ENCODE measurements around the gene C1QL2.

The C1QL2 gene

DNA sequence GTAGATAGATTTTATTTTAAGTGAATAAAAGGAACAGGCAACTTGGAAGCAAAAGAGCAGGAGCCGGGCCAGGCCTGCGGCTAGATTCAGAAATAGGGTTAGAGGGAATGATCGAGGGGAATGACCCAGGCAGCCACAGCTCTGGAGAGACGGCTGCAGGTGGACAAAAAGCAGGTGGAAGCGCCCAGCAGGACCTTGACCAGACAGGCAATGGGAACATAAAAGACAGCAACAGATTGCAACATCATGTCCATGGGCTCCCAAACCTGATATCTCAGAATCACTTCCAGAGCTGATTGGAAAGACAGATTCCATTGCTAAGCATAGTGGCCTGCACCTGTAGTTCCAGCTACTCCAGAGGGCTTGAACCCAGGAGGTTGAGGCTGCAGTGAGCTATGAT lies 36.5 kb upstream of the C1QL2 start:
- no peak for DNase-seq (ENCODE audit: low read depth in 2 of 2)
- TF ChIP-seq, protein P1, sequence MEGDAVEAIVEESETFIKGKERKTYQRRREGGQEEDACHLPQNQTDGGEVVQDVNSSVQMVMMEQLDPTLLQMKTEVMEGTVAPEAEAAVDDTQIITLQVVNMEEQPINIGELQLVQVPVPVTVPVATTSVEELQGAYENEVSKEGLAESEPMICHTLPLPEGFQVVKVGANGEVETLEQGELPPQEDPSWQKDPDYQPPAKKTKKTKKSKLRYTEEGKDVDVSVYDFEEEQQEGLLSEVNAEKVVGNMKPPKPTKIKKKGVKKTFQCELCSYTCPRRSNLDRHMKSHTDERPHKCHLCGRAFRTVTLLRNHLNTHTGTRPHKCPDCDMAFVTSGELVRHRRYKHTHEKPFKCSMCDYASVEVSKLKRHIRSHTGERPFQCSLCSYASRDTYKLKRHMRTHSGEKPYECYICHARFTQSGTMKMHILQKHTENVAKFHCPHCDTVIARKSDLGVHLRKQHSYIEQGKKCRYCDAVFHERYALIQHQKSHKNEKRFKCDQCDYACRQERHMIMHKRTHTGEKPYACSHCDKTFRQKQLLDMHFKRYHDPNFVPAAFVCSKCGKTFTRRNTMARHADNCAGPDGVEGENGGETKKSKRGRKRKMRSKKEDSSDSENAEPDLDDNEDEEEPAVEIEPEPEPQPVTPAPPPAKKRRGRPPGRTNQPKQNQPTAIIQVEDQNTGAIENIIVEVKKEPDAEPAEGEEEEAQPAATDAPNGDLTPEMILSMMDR (IDR thresholded peaks at IDR 0.05; ENCODE audit: low read depth, low read length), result no peak
- H3K4me3 ChIP-seq (replicated peaks in 1 of 2; ENCODE audit: low read depth in 2 of 2, low read length in 2 of 2), result no peak overlapping the region

- no peak for DNase-seq (ENCODE audit: low read depth in 2 of 2)
- TF ChIP-seq, protein P1 (IDR thresholded peaks at IDR 0.05; ENCODE audit: low read depth, low read length), result no peak
- no peak overlapping the region for H3K4me3 ChIP-seq (replicated peaks in 1 of 2; ENCODE audit: low read depth in 2 of 2, low read length in 2 of 2)
Measured at GRCh38 chr2:119192893-119193292, 34.3 kb upstream of the C1QL2 start.

- no peak overlapping the region for H3K4me3 ChIP-seq (replicated peaks in 1 of 2; ENCODE audit: low read depth in 2 of 2, low read length in 2 of 2)
- TF ChIP-seq, protein P1 (IDR thresholded peaks at IDR 0.05; ENCODE audit: low read depth, low read length), result no peak
- no peak for DNase-seq (ENCODE audit: low read depth in 2 of 2)
Measured at GRCh38 chr2:119190321-119191111, 32.0 kb upstream of the C1QL2 start.

GRCh38 chr2:119184512-119184911 lies 26.0 kb upstream of the C1QL2 start:
- DNase-seq (ENCODE audit: low read depth in 2 of 2), result no peak
- TF ChIP-seq, protein P1 (IDR thresholded peaks at IDR 0.05; ENCODE audit: low read depth, low read length), result no peak
- H3K4me3 ChIP-seq (replicated peaks in 1 of 2; ENCODE audit: low read depth in 2 of 2, low read length in 2 of 2), result no peak overlapping the region

DNA sequence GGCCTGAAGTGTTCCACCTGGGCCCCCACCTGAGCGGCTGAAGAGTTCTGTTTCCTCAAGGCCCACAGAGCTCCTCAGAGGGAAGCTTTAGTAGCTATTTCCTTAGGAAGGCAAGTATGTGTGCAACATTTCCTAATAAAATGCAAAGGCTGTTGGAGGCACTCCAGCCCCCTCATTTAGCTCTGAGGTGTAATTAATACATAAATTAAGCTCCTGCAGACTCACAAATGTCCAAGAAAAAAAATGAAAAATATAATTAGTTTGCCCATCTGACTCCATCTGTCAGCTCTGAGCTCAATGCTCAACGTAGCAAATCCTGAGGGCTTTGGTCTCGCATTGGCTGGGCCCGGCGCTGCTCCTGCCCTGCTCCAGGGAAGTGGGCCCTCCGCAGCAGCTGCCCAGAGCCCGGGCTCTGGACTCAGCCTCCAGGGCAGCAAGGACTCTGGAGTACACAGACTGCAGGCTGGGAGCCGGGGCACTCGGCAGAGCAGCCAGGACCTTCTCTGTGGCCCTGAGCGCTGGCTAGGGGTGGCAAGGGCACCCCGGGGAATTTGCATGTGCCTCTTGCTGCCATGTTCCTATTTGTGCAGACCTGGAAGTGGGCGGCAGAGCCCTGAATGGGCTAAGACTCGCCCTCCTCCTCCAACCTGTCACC lies 23.4 kb upstream of the C1QL2 start:
- DNase-seq (ENCODE audit: low read depth in 2 of 2), result no peak
- TF ChIP-seq, protein P1 (IDR thresholded peaks at IDR 0.05; ENCODE audit: low read depth, low read length), result no peak
- no peak overlapping the region for H3K4me3 ChIP-seq (replicated peaks in 1 of 2; ENCODE audit: low read depth in 2 of 2, low read length in 2 of 2)

GRCh38 chr2:119181391-119181790 lies 22.8 kb upstream of the C1QL2 start:
- TF ChIP-seq, protein P1 (IDR thresholded peaks at IDR 0.05; ENCODE audit: low read depth, low read length), result no peak
- no peak for DNase-seq (ENCODE audit: low read depth in 2 of 2)
- H3K4me3 ChIP-seq (replicated peaks in 1 of 2; ENCODE audit: low read depth in 2 of 2, low read length in 2 of 2), result no peak overlapping the region
